Loucy (cell line): ENCODE data around the gene C1orf167.

ENCODE experiments used
- H2AFZ ChIP-seq: fragments of 200-600 bp; sonication (generic); 2 replicates; pipeline ENCODE4 v1.6.0; 2016; ENCODE audit warnings: antibody characterized with exemption, mild to moderate bottlenecking, low read length, moderate library complexity
- H3F3A ChIP-seq: fragments of 200-600 bp; 2 replicates; pipeline ENCODE4 v1.6.0; 2016; ENCODE audit warnings: antibody characterized with exemption, low read depth, mild to moderate bottlenecking
- H3K27me3 ChIP-seq: fragments of 200-600 bp; sonication (generic); 2 replicates; pipeline ENCODE4 v1.6.1; 2014; ENCODE audit warnings: low read length, mild to moderate bottlenecking; ENCODE audit not compliant: insufficient read depth, poor library complexity, severe bottlenecking
- H3K36me3 ChIP-seq: fragments of 200-600 bp; sonication (generic); 2 replicates; pipeline ENCODE4 v1.6.1; 2016; ENCODE audit warnings: low read length; ENCODE audit not compliant: insufficient read depth
- H3K4me1 ChIP-seq: fragments of 200-600 bp; sonication (generic); 2 replicates; pipeline ENCODE4 v1.5.1; 2014; ENCODE audit warnings: low read length, mild to moderate bottlenecking; ENCODE audit not compliant: insufficient read depth, poor library complexity, severe bottlenecking
- H3K4me2 ChIP-seq: fragments of 200-600 bp; sonication (generic); 2 replicates; pipeline ENCODE4 v1.6.0; 2014; ENCODE audit warnings: antibody characterized with exemption, low read length, low read depth, mild to moderate bottlenecking; ENCODE audit not compliant: poor library complexity, severe bottlenecking
- H3K4me3 ChIP-seq: fragments of 200-600 bp; sonication (generic); 2 replicates; pipeline ENCODE4 v1.5.1; 2014; ENCODE audit warnings: low read length, mild to moderate bottlenecking, mixed read lengths; ENCODE audit not compliant: poor library complexity, severe bottlenecking
- H3K79me2 ChIP-seq: fragments of 200-600 bp; sonication (generic); 2 replicates; pipeline ENCODE4 v1.6.1; 2014; ENCODE audit warnings: low read length; ENCODE audit not compliant: insufficient read depth
- H3K9ac ChIP-seq: fragments of 200-600 bp; sonication (generic); 2 replicates; pipeline ENCODE4 v1.6.0; 2014; ENCODE audit warnings: mild to moderate bottlenecking, low read depth, low read length, moderate library complexity; ENCODE audit not compliant: poor library complexity, severe bottlenecking
- H3K9me2 ChIP-seq: fragments of 200-600 bp; sonication (generic); replicated peaks from 2 replicates; pipeline ENCODE4 v1.6.1; 2016; ENCODE audit warnings: low read depth, low read length, mixed read lengths
- H3K9me3 ChIP-seq: fragments of 200-600 bp; sonication (generic); 2 replicates; pipeline ENCODE4 v1.6.1; 2014; ENCODE audit warnings: mild to moderate bottlenecking, antibody characterized with exemption, low read length, low read depth; ENCODE audit not compliant: insufficient read depth
- H4K20me1 ChIP-seq: fragments of 200-600 bp; sonication (generic); 2 replicates; pipeline ENCODE4 v1.6.0; 2014; ENCODE audit warnings: antibody characterized with exemption, low read length, mild to moderate bottlenecking; ENCODE audit not compliant: insufficient read depth, poor library complexity, severe bottlenecking
- CTCF ChIP-seq: fragments of 200-600 bp; sonication (generic); conservative IDR thresholded peaks from 2 replicates; pipeline ENCODE4 v1.5.1; 2014; ENCODE audit warnings: mild to moderate bottlenecking, antibody characterized with exemption, low read length
- EZH2phosphoT487 ChIP-seq: fragments of 200-600 bp; IDR thresholded peaks from 2 replicates; pipeline ENCODE4 v1.6.1; 2018; ENCODE audit warnings: antibody characterized with exemption, mild to moderate bottlenecking, moderate library complexity, borderline replicate concordance

Gene C1orf167

GRCh38 chr1:11779715-11780379 lies 17.9 kb downstream of the C1orf167 start:
- Histone ChIP-seq H3K9me3 (no peaks in the 10 kb centered on the region), H3K36me3 (no peaks in the 10 kb centered on the region), H2AFZ (no peak overlapping the region), H3K79me2 (no peaks in the 10 kb centered on the region), H3F3A (no peaks in the 10 kb centered on the region), H3K9ac (no peak overlapping the region), H3K27me3 (no peaks in the 10 kb centered on the region), H4K20me1 (no peaks in the 10 kb centered on the region), H3K4me3 (no peak overlapping the region), H3K9me2 (no peaks in the 10 kb centered on the region), H3K4me2 (no peak overlapping the region), H3K4me1 (no peaks in the 10 kb centered on the region)
- TF ChIP-seq EZH2phosphoT487 (no peak), CTCF (no peak)

GRCh38 chr1:11780380-11781147 lies 18.6 kb downstream of the C1orf167 start:
- Histone ChIP-seq H2AFZ (no peak overlapping the region), H3K4me2 (no peak overlapping the region), H3K36me3 (no peaks in the 10 kb centered on the region), H3K9ac (no peak overlapping the region), H3K79me2 (no peaks in the 10 kb centered on the region), H3K4me1 (no peaks in the 10 kb centered on the region), H4K20me1 (no peaks in the 10 kb centered on the region), H3K4me3 (no peak overlapping the region), H3K9me2 (no peaks in the 10 kb centered on the region), H3F3A (no peaks in the 10 kb centered on the region), H3K27me3 (no peaks in the 10 kb centered on the region), H3K9me3 (no peaks in the 10 kb centered on the region)
- TF ChIP-seq EZH2phosphoT487, result no peak

GRCh38 chr1:11781297-11781696 lies 19.3 kb downstream of the C1orf167 start:
- no peaks in the 10 kb centered on the region for H3K36me3 ChIP-seq
- no peaks in the 10 kb centered on the region for H3K9me2 ChIP-seq
- H3K79me2 ChIP-seq, result no peaks in the 10 kb centered on the region
- H3K4me1 ChIP-seq, result no peaks in the 10 kb centered on the region
- H3F3A ChIP-seq, result no peaks in the 10 kb centered on the region
- H3K4me2 ChIP-seq, result no peak overlapping the region
- no peak overlapping the region for H2AFZ ChIP-seq
- no peaks in the 10 kb centered on the region for H3K9me3 ChIP-seq
- no peak for TF ChIP-seq CTCF
- TF ChIP-seq EZH2phosphoT487, result no peak
- H3K4me3 ChIP-seq, result no peak overlapping the region
- no peaks in the 10 kb centered on the region for H4K20me1 ChIP-seq
- no peaks in the 10 kb centered on the region for H3K27me3 ChIP-seq
- no peak overlapping the region for H3K9ac ChIP-seq
